Measurements from ENCODE around the gene TNN. TPM values are rescaled to one million over a fixed set of nuclear protein-coding genes. Genes with fewer than 3 reads are reported as not detected.

The TNN gene
- total and polyA plus RNA-seq, 10 of the 15 experiments (the other 5 are each of a cell fraction or from before 2014, with no cell fraction given): 0.05 to 0.17 (median 0.11) TPM

DNA sequence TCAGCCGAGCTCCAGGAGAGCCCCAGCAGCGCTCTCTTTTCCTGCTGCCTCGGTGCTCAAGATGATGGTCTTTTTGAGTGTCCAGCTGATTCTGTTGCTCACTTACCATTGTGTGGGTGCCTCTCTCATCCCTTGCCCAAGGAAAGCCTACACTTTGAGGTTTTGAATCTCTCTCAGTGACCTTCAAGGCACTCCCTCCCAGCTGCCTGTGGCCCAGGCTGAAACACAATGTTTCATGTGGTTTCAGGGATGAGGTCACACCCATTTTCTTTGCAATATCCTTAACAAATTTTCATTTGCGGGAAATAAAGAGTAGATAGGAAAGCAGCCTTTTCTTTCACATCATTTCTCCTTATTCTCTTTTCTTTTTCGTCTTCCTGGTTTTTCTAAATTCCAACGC is 31.8 kb upstream of the TNN start:
- intact Hi-C loops (cut with micrococcal nuclease; ENCODE audit: unreplicated experiment): no loop called here
- Histone ChIP-seq H3K79me2 (ENCODE audit: control insufficient read depth, insufficient read depth, low read length) (no peaks in the 10 kb centered on the region), H3K36me3 (ENCODE audit: control insufficient read depth in 2 of 2, insufficient read depth in 2 of 2, low read length in 1 of 2) (no peaks in the 10 kb centered on the region), H4K20me1 (ENCODE audit: control insufficient read depth, insufficient read depth) (no peaks in the 10 kb centered on the region), H3K4me3 (no peak overlapping the region), H2AFZ (ENCODE audit: control insufficient read depth, low read depth, low read length) (no peak overlapping the region), H3K27ac (ENCODE audit: control insufficient read depth, insufficient read depth) (no peak overlapping the region), H3K9ac (ENCODE audit: control insufficient read depth, insufficient read depth, low read length) (no peak overlapping the region), H3K4me1 (ENCODE audit: control insufficient read depth, insufficient read depth, low read length) (no peaks in the 10 kb centered on the region), H3K9me3 (replicated peaks; ENCODE audit: control insufficient read depth, insufficient read depth, low read length) (no peaks in the 10 kb centered on the region), H3K27me3 (replicated peaks in 1 of 2; ENCODE audit: control insufficient read depth in 2 of 2, insufficient read depth in 2 of 2, low read length in 1 of 2) (peaks cover 0 to 3% of the 10 kb centered on the region in 2 experiments; a peak in 2 of 4 replicates), H3K4me2 (ENCODE audit: control insufficient read depth, insufficient read depth) (no peak overlapping the region)
- ChIA-PET CTCF (interaction anchor here (0.9 to 2.3 kb wide), 5 partner anchors 11 to 119 kb away, joined by 3 to 8 read pairs (median 3); no protein-coding TSS in a partner anchor), RAD21 (ENCODE audit: unreplicated experiment) (interaction anchor here (1.6 kb wide), 1 partner anchor 89 kb away, joined by 4 read pairs; no protein-coding TSS in a partner anchor), SMC1A (ENCODE audit: uncharacterized antibody, unreplicated experiment) (no interaction called here), POLR2A (no interaction called here)
- FAIRE-seq: no peak
- in situ Hi-C loops (cut with MboI): no loop called here
- no peak for ATAC-seq
- no TSS peak for BruUV-seq (replicated peaks)
- DNase-seq (ENCODE audit: low read depth, low spot score): no peak
- 54% methylated on average over 6 of the region's 6 CpGs for WGBS (ENCODE audit: insufficient coverage, insufficient replicate concordance, low lambda C conversion rate, missing lambda C conversion rate)
- TF ChIP-seq, protein P1, sequence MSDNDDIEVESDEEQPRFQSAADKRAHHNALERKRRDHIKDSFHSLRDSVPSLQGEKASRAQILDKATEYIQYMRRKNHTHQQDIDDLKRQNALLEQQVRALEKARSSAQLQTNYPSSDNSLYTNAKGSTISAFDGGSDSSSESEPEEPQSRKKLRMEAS (IDR thresholded peaks at IDR 0.05; ENCODE audit: low read depth, low read length): no peak
- TF ChIP-seq, protein P2, sequence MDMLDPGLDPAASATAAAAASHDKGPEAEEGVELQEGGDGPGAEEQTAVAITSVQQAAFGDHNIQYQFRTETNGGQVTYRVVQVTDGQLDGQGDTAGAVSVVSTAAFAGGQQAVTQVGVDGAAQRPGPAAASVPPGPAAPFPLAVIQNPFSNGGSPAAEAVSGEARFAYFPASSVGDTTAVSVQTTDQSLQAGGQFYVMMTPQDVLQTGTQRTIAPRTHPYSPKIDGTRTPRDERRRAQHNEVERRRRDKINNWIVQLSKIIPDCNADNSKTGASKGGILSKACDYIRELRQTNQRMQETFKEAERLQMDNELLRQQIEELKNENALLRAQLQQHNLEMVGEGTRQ (IDR thresholded peaks at IDR 0.05; ENCODE audit: borderline replicate concordance, low read depth, low read length): no peak
- TF ChIP-seq SUZ12 (IDR thresholded peaks at IDR 0.05; ENCODE audit: unreplicated experiment) (no peak), TARDBP (IDR thresholded peaks at IDR 0.05; ENCODE audit: borderline replicate concordance) (no peak), SMARCA5 (IDR thresholded peaks at IDR 0.05) (no peak), YY1 (IDR thresholded peaks at IDR 0.05; ENCODE audit: low read depth, low read length) (no peak), SPI1 (IDR thresholded peaks at IDR 0.05; ENCODE audit: borderline replicate concordance, insufficient read depth, low read depth, low read length) (no peak), BMI1 (IDR thresholded peaks at IDR 0.05; ENCODE audit: borderline replicate concordance) (no peak), CHD1 (IDR thresholded peaks at IDR 0.05; ENCODE audit: low read depth, low read length) (no peak), POLR2A (IDR thresholded peaks at IDR 0.05; ENCODE audit: low read depth, low read length) (no peak), BRCA1 (IDR thresholded peaks at IDR 0.05; ENCODE audit: low read depth, low read length) (no peak), PAX5 (IDR thresholded peaks at IDR 0.05; ENCODE audit: borderline replicate concordance, low read depth, low read length) (no peak), ATF7 (IDR thresholded peaks at IDR 0.05; ENCODE audit: low read depth) (no peak), ZNF24 (IDR thresholded peaks at IDR 0.05) (no peak), CEBPB (IDR thresholded peaks at IDR 0.05; ENCODE audit: borderline replicate concordance in 1 of 2, low read depth in 2 of 2, low read length in 2 of 2) (no peak), DPF2 (IDR thresholded peaks at IDR 0.05) (no peak)
- TF ChIP-seq, protein P3, sequence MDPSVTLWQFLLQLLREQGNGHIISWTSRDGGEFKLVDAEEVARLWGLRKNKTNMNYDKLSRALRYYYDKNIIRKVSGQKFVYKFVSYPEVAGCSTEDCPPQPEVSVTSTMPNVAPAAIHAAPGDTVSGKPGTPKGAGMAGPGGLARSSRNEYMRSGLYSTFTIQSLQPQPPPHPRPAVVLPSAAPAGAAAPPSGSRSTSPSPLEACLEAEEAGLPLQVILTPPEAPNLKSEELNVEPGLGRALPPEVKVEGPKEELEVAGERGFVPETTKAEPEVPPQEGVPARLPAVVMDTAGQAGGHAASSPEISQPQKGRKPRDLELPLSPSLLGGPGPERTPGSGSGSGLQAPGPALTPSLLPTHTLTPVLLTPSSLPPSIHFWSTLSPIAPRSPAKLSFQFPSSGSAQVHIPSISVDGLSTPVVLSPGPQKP (IDR thresholded peaks at IDR 0.05; ENCODE audit: low read depth, low read length): no peak
- TF ChIP-seq, protein P4, sequence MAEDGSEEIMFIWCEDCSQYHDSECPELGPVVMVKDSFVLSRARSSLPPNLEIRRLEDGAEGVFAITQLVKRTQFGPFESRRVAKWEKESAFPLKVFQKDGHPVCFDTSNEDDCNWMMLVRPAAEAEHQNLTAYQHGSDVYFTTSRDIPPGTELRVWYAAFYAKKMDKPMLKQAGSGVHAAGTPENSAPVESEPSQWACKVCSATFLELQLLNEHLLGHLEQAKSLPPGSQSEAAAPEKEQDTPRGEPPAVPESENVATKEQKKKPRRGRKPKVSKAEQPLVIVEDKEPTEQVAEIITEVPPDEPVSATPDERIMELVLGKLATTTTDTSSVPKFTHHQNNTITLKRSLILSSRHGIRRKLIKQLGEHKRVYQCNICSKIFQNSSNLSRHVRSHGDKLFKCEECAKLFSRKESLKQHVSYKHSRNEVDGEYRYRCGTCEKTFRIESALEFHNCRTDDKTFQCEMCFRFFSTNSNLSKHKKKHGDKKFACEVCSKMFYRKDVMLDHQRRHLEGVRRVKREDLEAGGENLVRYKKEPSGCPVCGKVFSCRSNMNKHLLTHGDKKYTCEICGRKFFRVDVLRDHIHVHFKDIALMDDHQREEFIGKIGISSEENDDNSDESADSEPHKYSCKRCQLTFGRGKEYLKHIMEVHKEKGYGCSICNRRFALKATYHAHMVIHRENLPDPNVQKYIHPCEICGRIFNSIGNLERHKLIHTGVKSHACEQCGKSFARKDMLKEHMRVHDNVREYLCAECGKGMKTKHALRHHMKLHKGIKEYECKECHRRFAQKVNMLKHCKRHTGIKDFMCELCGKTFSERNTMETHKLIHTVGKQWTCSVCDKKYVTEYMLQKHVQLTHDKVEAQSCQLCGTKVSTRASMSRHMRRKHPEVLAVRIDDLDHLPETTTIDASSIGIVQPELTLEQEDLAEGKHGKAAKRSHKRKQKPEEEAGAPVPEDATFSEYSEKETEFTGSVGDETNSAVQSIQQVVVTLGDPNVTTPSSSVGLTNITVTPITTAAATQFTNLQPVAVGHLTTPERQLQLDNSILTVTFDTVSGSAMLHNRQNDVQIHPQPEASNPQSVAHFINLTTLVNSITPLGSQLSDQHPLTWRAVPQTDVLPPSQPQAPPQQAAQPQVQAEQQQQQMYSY (CRISPR knock-in tag; IDR thresholded peaks at IDR 0.05): no peak
- TF ChIP-seq, protein P5, sequence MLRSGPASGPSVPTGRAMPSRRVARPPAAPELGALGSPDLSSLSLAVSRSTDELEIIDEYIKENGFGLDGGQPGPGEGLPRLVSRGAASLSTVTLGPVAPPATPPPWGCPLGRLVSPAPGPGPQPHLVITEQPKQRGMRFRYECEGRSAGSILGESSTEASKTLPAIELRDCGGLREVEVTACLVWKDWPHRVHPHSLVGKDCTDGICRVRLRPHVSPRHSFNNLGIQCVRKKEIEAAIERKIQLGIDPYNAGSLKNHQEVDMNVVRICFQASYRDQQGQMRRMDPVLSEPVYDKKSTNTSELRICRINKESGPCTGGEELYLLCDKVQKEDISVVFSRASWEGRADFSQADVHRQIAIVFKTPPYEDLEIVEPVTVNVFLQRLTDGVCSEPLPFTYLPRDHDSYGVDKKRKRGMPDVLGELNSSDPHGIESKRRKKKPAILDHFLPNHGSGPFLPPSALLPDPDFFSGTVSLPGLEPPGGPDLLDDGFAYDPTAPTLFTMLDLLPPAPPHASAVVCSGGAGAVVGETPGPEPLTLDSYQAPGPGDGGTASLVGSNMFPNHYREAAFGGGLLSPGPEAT (IDR thresholded peaks at IDR 0.05; ENCODE audit: low read depth): no peak

Data from GM12878 (cell line).